Activated CD4-positive, alpha-beta T cell treated with anti-CD3 and anti-CD28 coated beads, Interleukin-2, amount 50 U/mL, for 16 hours (primary cell): ENCODE data around the gene MAGI2.

Experiments
- DNase-seq: peaks from one replicate; pipeline ENCODE4 v3.0.0-alpha.2; 2020

MAGI2 gene

DNA sequence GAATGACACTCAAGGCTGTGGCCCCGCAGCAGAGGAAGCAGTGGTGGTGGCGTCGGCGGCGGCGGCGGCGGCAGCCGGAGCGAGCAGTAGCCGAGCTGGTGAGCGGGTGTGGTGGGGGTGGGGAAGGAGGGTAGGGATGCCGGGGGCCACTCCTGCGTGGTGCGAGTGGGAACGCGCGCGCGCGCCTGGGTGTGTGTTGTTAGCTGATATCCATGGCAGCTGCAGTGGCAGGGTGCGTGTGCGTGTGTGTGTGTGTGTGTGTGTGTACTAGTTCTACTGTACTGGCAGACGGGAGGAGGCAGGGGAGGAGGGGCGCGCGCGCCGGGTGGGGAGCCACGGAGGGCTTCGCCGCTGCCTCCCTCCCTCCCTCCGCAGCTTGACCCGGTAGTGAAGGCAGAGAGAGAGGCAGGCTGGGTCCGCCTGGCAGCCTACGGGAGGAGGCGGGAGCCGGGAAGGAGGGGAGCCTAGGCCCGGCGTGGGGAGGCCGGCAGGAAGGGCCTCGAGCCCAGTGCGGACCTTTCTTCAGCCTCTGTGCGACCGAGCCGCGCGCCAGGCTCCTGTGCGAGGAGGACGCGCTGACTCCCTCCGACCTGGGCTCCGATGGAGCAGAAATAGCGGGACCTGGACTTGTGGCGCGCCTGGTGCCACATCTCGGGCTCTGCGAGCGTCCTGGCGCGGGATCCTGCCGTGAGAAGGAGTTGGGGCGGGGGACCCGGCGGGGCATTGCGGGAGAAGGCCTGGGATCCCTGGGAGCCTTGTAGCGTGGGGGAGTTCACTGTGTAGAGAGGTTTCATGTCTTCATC is at the start of gene MAGI2:
Gene MAGI2 (minus strand): TSS at position 110 of the 803 bp plus-strand sequence. CDS start 347 bp downstream, outside the sequence.
- no peak for DNase-seq

GRCh38 chr7:79502151-79502550 is 48.7 kb upstream of the MAGI2 start:
- no peak for DNase-seq

- DNase-seq = no peak
These were observed 47.3 kb upstream of the MAGI2 start for GRCh38 chr7:79500759-79501158.

GRCh38 chr7:79497728-79498127 is 44.3 kb upstream of the MAGI2 start:
- DNase-seq = no peak

DNA sequence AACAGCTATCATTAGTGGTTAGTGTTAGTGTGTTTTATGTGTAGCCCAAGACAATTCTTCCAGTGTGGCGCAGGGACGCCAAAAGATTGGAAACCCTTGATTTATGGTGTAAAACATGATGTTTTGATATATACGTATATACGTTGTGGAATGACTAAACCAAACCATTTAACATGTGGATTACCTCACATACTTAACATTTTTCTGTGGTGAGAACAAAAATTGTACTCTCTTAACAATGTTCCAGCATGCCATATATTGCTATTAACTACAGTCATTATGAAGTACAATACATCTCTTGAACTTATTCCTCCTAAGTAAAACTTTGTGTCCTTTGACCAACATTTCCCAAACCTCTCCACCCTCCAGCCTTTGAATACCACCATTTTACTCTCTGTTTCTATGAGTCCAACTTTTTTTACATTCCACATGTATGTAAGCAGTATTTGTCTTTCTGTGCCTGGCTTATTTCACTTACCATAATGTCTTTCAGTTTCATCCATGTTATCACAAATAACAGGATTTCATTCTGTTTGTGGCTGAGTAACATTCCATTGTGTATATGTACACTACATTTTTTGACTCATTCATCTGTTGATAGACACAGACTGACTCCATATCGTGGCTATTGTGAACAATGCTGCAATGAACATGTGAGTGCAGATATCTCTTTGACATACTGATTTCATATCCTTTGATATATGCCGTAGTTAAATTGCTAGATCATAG is 42.2 kb upstream of the MAGI2 start:
- no peak for DNase-seq

- DNase-seq = no peak
These were observed 40.6 kb upstream of the MAGI2 start for GRCh38 chr7:79494046-79494445.

GRCh38 chr7:79489371-79489770 is 35.9 kb upstream of the MAGI2 start:
- DNase-seq = no peak

- DNase-seq = no peak
These were observed 24.9 kb upstream of the MAGI2 start for GRCh38 chr7:79478386-79478785.

GRCh38 chr7:79475455-79475854 is 22.0 kb upstream of the MAGI2 start:
- DNase-seq = no peak

- no peak for DNase-seq
These were observed 18.2 kb upstream of the MAGI2 start for GRCh38 chr7:79471699-79472098.

DNA sequence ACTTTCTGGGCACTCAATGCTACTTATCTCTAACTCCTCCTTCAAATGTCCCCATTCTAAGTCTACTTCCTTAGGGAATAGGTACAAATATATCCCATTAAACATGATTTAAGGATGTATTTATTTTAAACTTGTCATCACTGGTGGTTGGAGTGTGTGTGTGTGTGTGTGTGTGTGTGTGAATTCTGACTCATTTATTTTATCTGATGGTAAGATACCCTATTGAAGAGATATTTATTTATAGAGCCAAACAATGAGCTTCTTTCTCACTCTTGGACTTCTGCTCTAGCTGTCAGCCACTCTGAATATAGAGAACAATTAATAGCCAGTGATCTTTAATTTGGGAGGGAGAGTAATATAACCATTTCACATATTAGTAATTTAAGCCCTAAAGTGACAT is 17.8 kb upstream of the MAGI2 start:
- DNase-seq = no peak

- DNase-seq = no peak
These were observed 12.1 kb upstream of the MAGI2 start for GRCh38 chr7:79465551-79465950.

- no peak for DNase-seq
These were observed 10.6 kb upstream of the MAGI2 start for GRCh38 chr7:79464051-79464450.

DNA sequence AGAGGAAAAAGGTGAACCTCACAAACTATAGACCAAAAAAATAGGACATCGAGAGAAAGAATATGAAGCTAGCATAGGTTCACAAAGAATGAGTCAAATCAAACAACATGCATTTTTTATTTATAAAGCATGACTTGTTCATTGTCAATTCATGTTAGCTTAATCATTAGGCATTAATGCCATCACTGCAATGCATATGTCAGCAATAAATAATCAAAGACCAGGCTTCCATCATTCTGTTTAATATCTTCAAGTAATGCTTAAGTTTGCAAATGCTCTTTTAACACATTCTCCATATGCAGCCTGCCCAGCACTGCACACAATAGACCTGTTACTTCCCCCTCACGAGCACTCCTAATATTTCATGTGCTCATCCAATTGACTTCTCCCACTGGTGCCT is 8.9 kb upstream of the MAGI2 start:
- no peak for DNase-seq

- DNase-seq = no peak
These were observed 8.2 kb upstream of the MAGI2 start for GRCh38 chr7:79461660-79462059.

- DNase-seq = no peak
These were observed 5.9 kb upstream of the MAGI2 start for GRCh38 chr7:79459381-79459780.

DNA sequence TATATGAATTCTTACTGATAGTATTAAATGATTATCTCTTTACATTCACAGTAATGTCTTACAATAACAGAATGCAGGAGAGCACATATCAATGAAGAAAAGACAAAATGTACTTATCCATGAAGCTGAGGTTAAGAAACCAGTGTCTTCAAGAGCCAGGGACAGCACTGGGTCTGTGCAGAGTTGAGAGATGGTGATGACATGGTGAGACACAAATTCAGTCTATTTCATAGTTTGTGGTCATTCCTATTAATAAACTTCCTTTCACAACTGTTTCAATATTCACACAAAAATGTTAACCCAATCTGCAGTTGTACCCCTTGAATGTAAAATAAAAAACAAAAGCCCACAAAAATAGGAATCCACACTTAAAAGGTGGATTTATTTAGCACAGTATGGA is 5.3 kb upstream of the MAGI2 start:
- DNase-seq = no peak

GRCh38 chr7:79455173-79455790 is 1.8 kb upstream of the MAGI2 start:
- DNase-seq = no peak

- no peak for DNase-seq
These were observed 994 bp upstream of the MAGI2 start for GRCh38 chr7:79454361-79454960.

- DNase-seq = no peak
These were observed 255 bp downstream of the MAGI2 start for GRCh38 chr7:79453266-79453557.

DNA sequence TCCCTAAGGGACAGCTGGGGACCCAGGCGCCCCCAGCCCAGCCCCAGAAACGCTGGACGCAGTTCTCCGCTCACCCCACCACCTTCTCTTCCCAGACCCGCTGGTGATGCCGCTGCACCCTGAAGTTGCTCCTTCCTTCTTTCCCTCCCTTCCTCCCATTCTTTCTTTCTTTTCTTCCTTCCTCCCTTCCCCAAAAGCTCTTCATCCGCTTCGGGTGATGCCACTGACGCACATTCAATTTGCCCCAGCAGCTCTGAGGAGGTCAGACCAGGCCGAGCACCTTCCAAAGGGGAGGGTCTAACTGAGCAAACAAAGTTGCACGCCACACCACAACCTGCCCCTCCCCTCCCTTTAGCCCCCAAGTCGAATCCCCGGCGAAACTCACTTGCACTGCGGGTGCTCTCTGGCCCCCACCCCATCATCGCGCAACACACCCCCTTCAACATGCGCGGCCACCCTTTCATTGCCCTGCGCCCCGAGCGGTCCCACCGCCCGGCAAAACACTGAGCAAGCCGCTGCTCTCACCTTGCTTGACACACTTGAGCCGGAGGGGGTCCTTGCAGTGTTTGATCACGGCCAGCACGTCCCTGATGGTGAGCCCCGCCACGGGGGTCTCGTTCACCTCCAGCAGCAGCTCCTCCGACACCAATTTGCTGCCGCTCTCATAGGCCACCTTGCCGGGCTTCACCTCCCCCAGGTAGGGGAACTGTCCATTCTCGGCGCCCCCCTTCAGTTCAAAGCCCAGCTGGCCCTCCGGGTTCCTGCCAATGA is 787 bp downstream of the MAGI2 start:
- no peak for DNase-seq

DNA sequence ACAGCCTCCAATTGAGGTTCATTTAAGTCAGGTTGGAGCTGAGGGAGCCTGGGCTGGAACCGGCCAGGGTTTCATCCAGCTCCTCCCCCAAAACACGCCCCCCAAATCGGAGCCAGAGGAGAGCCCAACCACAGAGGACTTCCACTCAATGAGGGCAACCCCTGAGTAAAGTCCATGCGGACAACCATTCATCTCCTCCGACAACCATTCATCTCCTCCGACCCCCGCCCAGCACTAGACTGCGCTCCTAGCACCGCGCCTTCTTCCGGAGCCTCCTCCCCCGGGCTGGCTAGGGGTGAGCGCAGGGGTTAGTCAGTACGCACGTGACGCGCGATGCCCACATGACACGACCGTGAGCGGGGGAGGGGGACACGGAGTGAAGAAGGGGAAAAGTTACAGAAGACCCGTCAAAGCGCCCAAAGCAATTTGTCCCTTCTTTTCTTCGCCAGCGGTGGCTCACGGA is 1.4 kb downstream of the MAGI2 start:
- DNase-seq = no peak

DNA sequence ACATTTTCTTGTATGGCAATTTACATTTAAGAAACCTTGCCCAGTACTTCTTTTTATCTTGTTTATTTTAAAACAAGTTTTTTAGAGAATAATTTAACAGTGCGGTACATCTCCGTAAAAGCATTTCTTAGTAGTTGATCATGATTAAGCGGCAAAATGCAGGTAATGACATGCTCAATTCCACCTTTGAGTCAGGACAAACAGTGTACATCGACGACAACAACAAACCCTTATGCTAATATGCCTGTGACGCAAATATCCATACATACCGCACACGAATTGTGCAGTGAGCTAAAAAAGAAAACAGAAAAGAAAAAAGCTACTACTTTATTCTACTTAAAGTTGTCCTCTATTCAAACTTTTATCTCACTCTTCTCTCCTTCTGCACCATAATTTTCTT is 1.9 kb downstream of the MAGI2 start:
- no peak for DNase-seq
